DND-41 (cell line): ENCODE data around the gene C1orf105.

Experiments used
- ATAC-seq: fragments of 200-7000 bp; cut with Tn5 transposase; 3 replicates; pipeline ENCODE4 v1.9.1; 2021; ENCODE audit warnings: low read depth; ENCODE audit not compliant: insufficient read depth
- DNase-seq: peaks from one replicate; pipeline ENCODE4 v3.0.0-alpha.2; 2020
- H2AFZ ChIP-seq: 2 replicates; pipeline ENCODE4 v1.6.0; 2012; ENCODE audit warnings: low read depth, low read length
- H3K27ac ChIP-seq: 2 replicates; pipeline ENCODE4 v1.5.1; 2012; ENCODE audit warnings: low read length, inconsistent platforms
- H3K27me3 ChIP-seq: fragments of 200-600 bp; sonication (generic); 2 replicates; pipeline ENCODE4 v1.6.0; 2012; ENCODE audit warnings: low read length, mild to moderate bottlenecking, inconsistent platforms; ENCODE audit not compliant: insufficient read depth, poor library complexity
- H3K36me3 ChIP-seq: 2 replicates; pipeline ENCODE4 v1.5.1; 2012; ENCODE audit warnings: low read length, inconsistent platforms; ENCODE audit not compliant: insufficient read depth
- H3K4me1 ChIP-seq: 2 replicates; pipeline ENCODE4 v1.5.1; 2012; ENCODE audit warnings: mild to moderate bottlenecking, low read length; ENCODE audit not compliant: insufficient read depth
- H3K4me2 ChIP-seq: 2 replicates; pipeline ENCODE4 v1.6.0; 2012; ENCODE audit warnings: mild to moderate bottlenecking, moderate library complexity, low read length, inconsistent platforms; ENCODE audit not compliant: insufficient read depth
- H3K4me3 ChIP-seq, 2 experiments: fragments of 200-600 bp in 1 of 2; shearing (Covaris generic) in 1 of 2; 2 replicates each; pipeline ENCODE4 v1.5.1; 2012 to 2016; ENCODE audit warnings: inconsistent platforms in 2 of 2, low read length in 2 of 2, mild to moderate bottlenecking in 2 of 2, low read depth in 1 of 2, moderate library complexity in 1 of 2
- H3K79me2 ChIP-seq: 2 replicates; pipeline ENCODE4 v1.6.0; 2012; ENCODE audit warnings: low read length, inconsistent platforms; ENCODE audit not compliant: insufficient read depth
- H3K9ac ChIP-seq: 2 replicates; pipeline ENCODE4 v1.6.0; 2012; ENCODE audit warnings: low read depth, mild to moderate bottlenecking, inconsistent platforms, low read length, moderate library complexity
- H3K9me3 ChIP-seq: 2 replicates; pipeline ENCODE4 v1.5.1; 2012; ENCODE audit warnings: low read length, moderate library complexity, mild to moderate bottlenecking, inconsistent platforms; ENCODE audit not compliant: insufficient read depth, severe bottlenecking
- H4K20me1 ChIP-seq: 2 replicates; pipeline ENCODE4 v1.6.0; 2012; ENCODE audit warnings: low read length; ENCODE audit not compliant: insufficient read depth
- CTCF ChIP-seq: IDR thresholded peaks from 2 replicates; pipeline ENCODE4 v1.5.1; 2012; ENCODE audit warnings: borderline replicate concordance, low read length, moderate library complexity, mild to moderate bottlenecking; ENCODE audit not compliant: poor library complexity, severe bottlenecking; ENCODE audit errors: extremely low read depth
- EZH2 ChIP-seq: IDR thresholded peaks from 3 replicates; pipeline ENCODE4 v1.6.1; 2012; ENCODE audit warnings: borderline replicate concordance, low read depth, mild to moderate bottlenecking, moderate library complexity, low read length, inconsistent platforms; ENCODE audit not compliant: severe bottlenecking

The C1orf105 gene

GRCh38 chr1:172398970-172399755, 21.3 kb upstream of the C1orf105 start:
- no peak overlapping the region for H3K4me3 ChIP-seq
- H4K20me1 ChIP-seq = no peaks in the 10 kb centered on the region
- no peak overlapping the region for H3K27ac ChIP-seq
- no peak overlapping the region for H3K9ac ChIP-seq
- TF ChIP-seq CTCF (peak; percentile 57), EZH2 (no peak)
- no peak overlapping the region for H3K4me2 ChIP-seq
- ATAC-seq = no peak
- H3K36me3 ChIP-seq = no peaks in the 10 kb centered on the region
- H2AFZ ChIP-seq = no peak overlapping the region
- H3K79me2 ChIP-seq = no peaks in the 10 kb centered on the region
- no peak for DNase-seq
- peaks cover 4% of the 10 kb centered on the region for H3K4me1 ChIP-seq
- H3K9me3 ChIP-seq = no peaks in the 10 kb centered on the region
- no peaks in the 10 kb centered on the region for H3K27me3 ChIP-seq

GRCh38 chr1:172399756-172400721, 20.4 kb upstream of the C1orf105 start:
- no peak overlapping the region for H3K27ac ChIP-seq
- no peaks in the 10 kb centered on the region for H3K4me1 ChIP-seq
- no peak for ATAC-seq
- H3K79me2 ChIP-seq = no peaks in the 10 kb centered on the region
- TF ChIP-seq EZH2 = no peak
- no peak for TF ChIP-seq CTCF
- H4K20me1 ChIP-seq = no peaks in the 10 kb centered on the region
- H2AFZ ChIP-seq = no peak overlapping the region
- no peaks in the 10 kb centered on the region for H3K27me3 ChIP-seq
- no peaks in the 10 kb centered on the region for H3K36me3 ChIP-seq
- H3K9ac ChIP-seq = no peak overlapping the region
- no peaks in the 10 kb centered on the region for H3K9me3 ChIP-seq
- DNase-seq = no peak
- H3K4me3 ChIP-seq = no peak overlapping the region
- no peak overlapping the region for H3K4me2 ChIP-seq

GRCh38 chr1:172400722-172401105, 19.8 kb upstream of the C1orf105 start:
- DNase-seq = no peak
- Histone ChIP-seq H3K4me3 (no peak overlapping the region), H3K36me3 (no peaks in the 10 kb centered on the region), H2AFZ (no peak overlapping the region), H3K9me3 (no peaks in the 10 kb centered on the region), H3K4me2 (no peak overlapping the region), H3K79me2 (no peaks in the 10 kb centered on the region), H3K9ac (no peak overlapping the region), H4K20me1 (no peaks in the 10 kb centered on the region), H3K27ac (no peak overlapping the region), H3K4me1 (no peaks in the 10 kb centered on the region), H3K27me3 (no peaks in the 10 kb centered on the region)
- no peak for TF ChIP-seq CTCF
- no peak for TF ChIP-seq EZH2
- ATAC-seq = no peak
